Hepatocyte (in vitro differentiated cells): ENCODE results near the gene RD3L. TPM values are rescaled to one million over a fixed set of nuclear protein-coding genes. Genes with fewer than 3 reads are reported as not detected.
A peak's percentile ranks its signal among the peaks of the same experiment; 100 is the strongest.

Experiments
- DNase-seq: peaks from one replicate; pipeline ENCODE4 v3.0.0-alpha.2; 2016; ENCODE audit warnings: low spot score
- H2AFZ ChIP-seq: fragments of 200-600 bp; sonication (generic); 2 replicates; pipeline ENCODE4 v1.6.0; 2016; ENCODE audit warnings: antibody characterized with exemption, mild to moderate bottlenecking
- H3K27ac ChIP-seq: fragments of 200-600 bp; sonication (generic); 2 replicates; pipeline ENCODE4 v1.5.1; 2016; ENCODE audit warnings: mild to moderate bottlenecking
- H3K27me3 ChIP-seq: fragments of 200-600 bp; sonication (generic); 2 replicates; pipeline ENCODE4 v1.6.1; 2016
- H3K36me3 ChIP-seq: fragments of 200-600 bp; sonication (generic); replicated peaks from 2 replicates; pipeline ENCODE4 v1.5.1; 2016; ENCODE audit warnings: low read depth; ENCODE audit not compliant: insufficient read depth
- H3K4me1 ChIP-seq: fragments of 200-600 bp; sonication (generic); 2 replicates; pipeline ENCODE4 v1.5.1; 2016; ENCODE audit warnings: mild to moderate bottlenecking, moderate library complexity; ENCODE audit not compliant: insufficient read depth
- H3K4me2 ChIP-seq: fragments of 200-600 bp; sonication (generic); 2 replicates; pipeline ENCODE4 v1.6.0; 2016
- H3K4me3 ChIP-seq: fragments of 200-600 bp; sonication (generic); 2 replicates; pipeline ENCODE4 v1.5.1; 2016; ENCODE audit warnings: mild to moderate bottlenecking
- H3K79me2 ChIP-seq: fragments of 200-600 bp; sonication (generic); 2 replicates; pipeline ENCODE4 v1.6.0; 2017; ENCODE audit warnings: mild to moderate bottlenecking
- H3K9me2 ChIP-seq: fragments of 200-600 bp; sonication (generic); replicated peaks from 2 replicates; pipeline ENCODE4 v1.6.0; 2017; ENCODE audit warnings: mild to moderate bottlenecking; ENCODE audit not compliant: insufficient read depth
- H3K9me3 ChIP-seq: fragments of 200-600 bp; sonication (generic); 2 replicates; pipeline ENCODE4 v1.5.1; 2016; ENCODE audit warnings: low read depth, mild to moderate bottlenecking
- H4K20me1 ChIP-seq: fragments of 200-600 bp; sonication (generic); 2 replicates; pipeline ENCODE4 v1.6.0; 2016; ENCODE audit warnings: mild to moderate bottlenecking; ENCODE audit not compliant: insufficient read depth, poor library complexity, severe bottlenecking
- EZH2 ChIP-seq: fragments of 200-600 bp; sonication (generic); IDR thresholded peaks from 2 replicates; pipeline ENCODE4 v1.6.1; 2016; ENCODE audit warnings: antibody characterized with exemption, mild to moderate bottlenecking, borderline replicate concordance
- EZH2phosphoT487 ChIP-seq: fragments of 200-600 bp; sonication (generic); IDR thresholded peaks from one replicate; pipeline ENCODE4 v1.6.1; 2018; ENCODE audit warnings: antibody characterized with exemption, mild to moderate bottlenecking, low read depth, moderate library complexity; ENCODE audit not compliant: unreplicated experiment, severe bottlenecking
- WGBS: methylation state at CpG from one replicate; pipeline ENCODE4 v1.1.6; 2016; ENCODE audit warnings: low lambda C conversion rate; ENCODE audit errors: missing lambda C conversion rate; 5-methylcytosine and 5-hydroxymethylcytosine counted together
- polyA plus RNA-seq: library from polyadenylated mRNA; unstranded; fragments of >200 nt; fragmentation: Nextera tagmentation; extraction: Ambion mirVana; gene quantifications from 2 replicates; pipeline ENCODE4 v1.2.1, GENCODE V29; 2016
- total RNA-seq: library from RNA; depleted of rRNA; stranded (reverse); fragments of >200 nt; gene quantifications from 2 replicates; pipeline ENCODE4 v1.2.3, GENCODE V29; 2014
- TF ChIP-seq, protein P1 (sequence below): fragments of 200-600 bp; sonication (generic); IDR thresholded peaks from 2 replicates; pipeline ENCODE4 v1.5.1; 2016; ENCODE audit warnings: antibody characterized with exemption, mild to moderate bottlenecking; ENCODE audit not compliant: poor library complexity

RD3L gene
- total and polyA plus RNA-seq, 2 experiments from 2014 or later = not detected

DNA sequence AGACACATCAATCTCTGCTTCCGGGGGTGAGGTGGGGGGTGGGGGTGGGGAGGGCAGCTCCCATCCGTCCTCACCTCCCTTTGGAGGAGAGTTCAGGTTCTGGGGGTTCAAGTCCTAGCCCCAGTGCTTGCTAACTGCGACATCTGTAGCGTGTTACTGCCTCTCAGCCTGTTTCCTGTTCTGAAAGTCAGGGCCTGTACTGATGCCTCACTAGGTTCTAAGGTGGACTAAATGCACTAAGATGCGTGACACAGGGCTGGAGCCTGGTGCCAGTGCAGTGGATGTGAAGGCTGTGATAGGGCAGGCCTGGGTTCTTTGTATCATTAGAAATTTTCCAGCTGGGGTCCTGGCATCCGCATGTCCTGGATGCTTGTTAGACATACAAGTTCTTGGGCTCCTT, 31.3 kb downstream of the RD3L start:
- TF ChIP-seq EZH2phosphoT487 (no peak), EZH2 (no peak)
- TF ChIP-seq, protein P1, sequence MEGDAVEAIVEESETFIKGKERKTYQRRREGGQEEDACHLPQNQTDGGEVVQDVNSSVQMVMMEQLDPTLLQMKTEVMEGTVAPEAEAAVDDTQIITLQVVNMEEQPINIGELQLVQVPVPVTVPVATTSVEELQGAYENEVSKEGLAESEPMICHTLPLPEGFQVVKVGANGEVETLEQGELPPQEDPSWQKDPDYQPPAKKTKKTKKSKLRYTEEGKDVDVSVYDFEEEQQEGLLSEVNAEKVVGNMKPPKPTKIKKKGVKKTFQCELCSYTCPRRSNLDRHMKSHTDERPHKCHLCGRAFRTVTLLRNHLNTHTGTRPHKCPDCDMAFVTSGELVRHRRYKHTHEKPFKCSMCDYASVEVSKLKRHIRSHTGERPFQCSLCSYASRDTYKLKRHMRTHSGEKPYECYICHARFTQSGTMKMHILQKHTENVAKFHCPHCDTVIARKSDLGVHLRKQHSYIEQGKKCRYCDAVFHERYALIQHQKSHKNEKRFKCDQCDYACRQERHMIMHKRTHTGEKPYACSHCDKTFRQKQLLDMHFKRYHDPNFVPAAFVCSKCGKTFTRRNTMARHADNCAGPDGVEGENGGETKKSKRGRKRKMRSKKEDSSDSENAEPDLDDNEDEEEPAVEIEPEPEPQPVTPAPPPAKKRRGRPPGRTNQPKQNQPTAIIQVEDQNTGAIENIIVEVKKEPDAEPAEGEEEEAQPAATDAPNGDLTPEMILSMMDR = no peak
- Histone ChIP-seq H3K4me2 (no peak overlapping the region), H3K9me2 (no peaks in the 10 kb centered on the region), H3K36me3 (peaks cover 3% of the 10 kb centered on the region), H3K9me3 (no peaks in the 10 kb centered on the region), H3K4me3 (no peak overlapping the region), H4K20me1 (peaks cover 3% of the 10 kb centered on the region), H3K4me1 (peaks cover 3% of the 10 kb centered on the region), H3K27me3 (no peaks in the 10 kb centered on the region), H3K27ac (no peak overlapping the region), H2AFZ (no peak overlapping the region), H3K79me2 (peaks cover 7% of the 10 kb centered on the region)
- no peak for DNase-seq
- 95% methylated on average over 4 of the region's 6 CpGs for whole genome bisulfite sequencing

DNA sequence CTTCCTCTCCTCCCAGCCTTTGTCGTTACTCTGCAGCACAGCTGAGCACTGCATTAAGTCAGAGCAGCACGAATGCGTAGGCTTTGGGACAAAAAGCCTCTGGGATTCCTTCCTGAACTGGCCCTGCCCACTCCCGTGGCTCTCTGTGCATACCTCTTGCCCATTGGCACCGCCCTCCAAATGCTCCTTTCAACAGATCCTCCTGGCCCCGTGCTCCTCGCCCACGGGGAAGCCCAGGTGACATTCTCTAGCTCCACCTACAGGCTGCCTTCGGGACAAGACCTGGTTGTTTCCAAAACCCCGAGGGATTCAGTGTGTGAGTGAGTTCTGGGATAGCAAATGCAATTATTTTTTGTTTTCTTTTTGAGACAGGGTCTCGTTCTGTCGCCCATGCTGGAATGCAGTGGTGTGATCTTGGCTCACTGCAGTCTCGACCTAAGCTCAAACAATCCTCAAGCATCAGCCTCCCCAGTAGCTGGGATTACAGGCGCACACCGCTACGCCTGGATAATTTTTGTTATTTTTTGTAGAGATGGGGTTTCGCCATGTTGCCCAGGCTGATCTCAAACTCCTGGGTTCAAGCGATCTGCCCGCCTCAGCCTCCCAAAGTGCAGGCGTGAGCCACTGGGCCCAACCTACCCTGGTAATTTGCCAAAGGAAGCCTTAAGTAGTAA, 31.9 kb downstream of the RD3L start:
- Histone ChIP-seq H3K9me2 (no peaks in the 10 kb centered on the region), H3K27ac (peak overlapping the region; percentile 38), H3K9me3 (no peaks in the 10 kb centered on the region), H4K20me1 (no peaks in the 10 kb centered on the region), H3K4me2 (peak overlapping the region; percentile 66), H3K4me3 (no peak overlapping the region), H3K27me3 (no peaks in the 10 kb centered on the region), H3K79me2 (peaks cover 3% of the 10 kb centered on the region), H3K36me3 (peaks cover 3% of the 10 kb centered on the region), H2AFZ (peak overlapping the region; percentile 50), H3K4me1 (peaks cover 3% of the 10 kb centered on the region)
- peak; percentile 94 for DNase-seq
- TF ChIP-seq EZH2 = no peak
- TF ChIP-seq, protein P1 = peak; percentile 93
- no peak for TF ChIP-seq EZH2phosphoT487
- WGBS = 32% methylated on average over 20 of the region's 20 CpGs

GRCh38 chr14:103909531-103910261, 32.6 kb downstream of the RD3L start:
- Histone ChIP-seq H3K9me3 (no peaks in the 10 kb centered on the region), H3K9me2 (no peaks in the 10 kb centered on the region), H3K79me2 (peaks cover under 1% of the 10 kb centered on the region), H2AFZ (peak overlapping the region; percentile 50), H3K4me1 (peaks cover 3% of the 10 kb centered on the region), H3K36me3 (peaks cover 3% of the 10 kb centered on the region), H4K20me1 (no peaks in the 10 kb centered on the region), H3K27me3 (no peaks in the 10 kb centered on the region), H3K4me2 (peak overlapping the region; percentile 66), H3K4me3 (no peak overlapping the region), H3K27ac (peak overlapping the region; percentile 38)
- TF ChIP-seq EZH2 = no peak
- no peak for TF ChIP-seq EZH2phosphoT487
- TF ChIP-seq, protein P1 = no peak
- DNase-seq = no peak
- 94% methylated on average over 26 of the region's 26 CpGs for WGBS
